Loucy (cell line): ENCODE results near the gene FLOT2.

Experiments
- H2AFZ ChIP-seq: fragments of 200-600 bp; sonication (generic); 2 replicates; pipeline ENCODE4 v1.6.0; 2016; ENCODE audit warnings: antibody characterized with exemption, mild to moderate bottlenecking, low read length, moderate library complexity
- H3F3A ChIP-seq: fragments of 200-600 bp; 2 replicates; pipeline ENCODE4 v1.6.0; 2016; ENCODE audit warnings: antibody characterized with exemption, low read depth, mild to moderate bottlenecking
- H3K27me3 ChIP-seq: fragments of 200-600 bp; sonication (generic); 2 replicates; pipeline ENCODE4 v1.6.1; 2014; ENCODE audit warnings: low read length, mild to moderate bottlenecking; ENCODE audit not compliant: insufficient read depth, poor library complexity, severe bottlenecking
- H3K36me3 ChIP-seq: fragments of 200-600 bp; sonication (generic); 2 replicates; pipeline ENCODE4 v1.6.1; 2016; ENCODE audit warnings: low read length; ENCODE audit not compliant: insufficient read depth
- H3K4me1 ChIP-seq: fragments of 200-600 bp; sonication (generic); 2 replicates; pipeline ENCODE4 v1.5.1; 2014; ENCODE audit warnings: low read length, mild to moderate bottlenecking; ENCODE audit not compliant: insufficient read depth, poor library complexity, severe bottlenecking
- H3K4me2 ChIP-seq: fragments of 200-600 bp; sonication (generic); 2 replicates; pipeline ENCODE4 v1.6.0; 2014; ENCODE audit warnings: antibody characterized with exemption, low read length, low read depth, mild to moderate bottlenecking; ENCODE audit not compliant: poor library complexity, severe bottlenecking
- H3K4me3 ChIP-seq: fragments of 200-600 bp; sonication (generic); 2 replicates; pipeline ENCODE4 v1.5.1; 2014; ENCODE audit warnings: low read length, mild to moderate bottlenecking, mixed read lengths; ENCODE audit not compliant: poor library complexity, severe bottlenecking
- H3K79me2 ChIP-seq: fragments of 200-600 bp; sonication (generic); 2 replicates; pipeline ENCODE4 v1.6.1; 2014; ENCODE audit warnings: low read length; ENCODE audit not compliant: insufficient read depth
- H3K9ac ChIP-seq: fragments of 200-600 bp; sonication (generic); 2 replicates; pipeline ENCODE4 v1.6.0; 2014; ENCODE audit warnings: mild to moderate bottlenecking, low read depth, low read length, moderate library complexity; ENCODE audit not compliant: poor library complexity, severe bottlenecking
- H3K9me2 ChIP-seq: fragments of 200-600 bp; sonication (generic); replicated peaks from 2 replicates; pipeline ENCODE4 v1.6.1; 2016; ENCODE audit warnings: low read depth, low read length, mixed read lengths
- H3K9me3 ChIP-seq: fragments of 200-600 bp; sonication (generic); 2 replicates; pipeline ENCODE4 v1.6.1; 2014; ENCODE audit warnings: mild to moderate bottlenecking, antibody characterized with exemption, low read length, low read depth; ENCODE audit not compliant: insufficient read depth
- H4K20me1 ChIP-seq: fragments of 200-600 bp; sonication (generic); 2 replicates; pipeline ENCODE4 v1.6.0; 2014; ENCODE audit warnings: antibody characterized with exemption, low read length, mild to moderate bottlenecking; ENCODE audit not compliant: insufficient read depth, poor library complexity, severe bottlenecking
- CTCF ChIP-seq: fragments of 200-600 bp; sonication (generic); conservative IDR thresholded peaks from 2 replicates; pipeline ENCODE4 v1.5.1; 2014; ENCODE audit warnings: mild to moderate bottlenecking, antibody characterized with exemption, low read length
- EZH2phosphoT487 ChIP-seq: fragments of 200-600 bp; IDR thresholded peaks from 2 replicates; pipeline ENCODE4 v1.6.1; 2018; ENCODE audit warnings: antibody characterized with exemption, mild to moderate bottlenecking, moderate library complexity, borderline replicate concordance

FLOT2 gene

GRCh38 chr17:28846231-28846630, 51.3 kb downstream of the FLOT2 start:
- H3K4me2 ChIP-seq: no peak overlapping the region

GRCh38 chr17:28843816-28844148, 53.8 kb downstream of the FLOT2 start:
- no peaks in the 10 kb centered on the region for H3K9me3 ChIP-seq
- H3K36me3 ChIP-seq: no peaks in the 10 kb centered on the region
- no peaks in the 10 kb centered on the region for H3K27me3 ChIP-seq
- no peak overlapping the region for H3K4me3 ChIP-seq
- peaks cover 8% of the 10 kb centered on the region for H4K20me1 ChIP-seq
- H3K9me2 ChIP-seq: no peaks in the 10 kb centered on the region
- H3K79me2 ChIP-seq: peaks cover 36% of the 10 kb centered on the region
- no peaks in the 10 kb centered on the region for H3F3A ChIP-seq
- H3K9ac ChIP-seq: no peak overlapping the region
- H3K4me1 ChIP-seq: peaks cover 17% of the 10 kb centered on the region
- TF ChIP-seq EZH2phosphoT487 (no peak), CTCF (no peak)
- H2AFZ ChIP-seq: no peak overlapping the region
- H3K4me2 ChIP-seq: no peak overlapping the region

More at GRCh38 chr17:28846231-28846630, 51.3 kb downstream of the FLOT2 start:
- TF ChIP-seq CTCF (no peak), EZH2phosphoT487 (no peak)
- no peak overlapping the region for H3K9ac ChIP-seq
- no peaks in the 10 kb centered on the region for H3K9me2 ChIP-seq
- H3K79me2 ChIP-seq: peaks cover 14% of the 10 kb centered on the region
- H3K4me1 ChIP-seq: peaks cover 8% of the 10 kb centered on the region
- no peaks in the 10 kb centered on the region for H3F3A ChIP-seq
- no peaks in the 10 kb centered on the region for H3K27me3 ChIP-seq
- H3K9me3 ChIP-seq: no peaks in the 10 kb centered on the region
- no peak overlapping the region for H2AFZ ChIP-seq
- H4K20me1 ChIP-seq: no peaks in the 10 kb centered on the region
- H3K4me3 ChIP-seq: no peak overlapping the region
- no peaks in the 10 kb centered on the region for H3K36me3 ChIP-seq

GRCh38 chr17:28842282-28843012, 55.1 kb downstream of the FLOT2 start, which contains the start of gene FAM222B:
FAM222B (minus strand) TSS chr17:28842790; CDS start chr17:28766667, 76,123 bp downstream.
- H3K9me3 ChIP-seq: no peaks in the 10 kb centered on the region
- peak within 1 kb of the TSS; percentile 93 for H2AFZ ChIP-seq
- H3K4me2 ChIP-seq: peak within 1 kb of the TSS; percentile 84
- H3K9ac ChIP-seq: peak within 1 kb of the TSS; percentile 81
- H3K79me2 ChIP-seq: peaks cover 48% of the 10 kb centered on the region
- H3K9me2 ChIP-seq: no peaks in the 10 kb centered on the region
- H3K4me3 ChIP-seq: peak within 1 kb of the TSS; percentile 88
- H4K20me1 ChIP-seq: peaks cover 8% of the 10 kb centered on the region
- no peaks in the 10 kb centered on the region for H3K36me3 ChIP-seq
- H3F3A ChIP-seq: no peaks in the 10 kb centered on the region
- TF ChIP-seq CTCF: no peak
- H3K27me3 ChIP-seq: no peaks in the 10 kb centered on the region
- H3K4me1 ChIP-seq: peaks cover 17% of the 10 kb centered on the region
